Thoracic aorta (tissue), 2 donors: ENCODE results near the gene TBX1. TPM values are rescaled to one million over a fixed set of nuclear protein-coding genes. Genes with fewer than 3 reads are reported as not detected.

Source experiments
- ATAC-seq: fragments of 150-250 bp; one replicate; pipeline ENCODE4 v1.8.0; 2017; ENCODE audit warnings: low read depth; ENCODE audit not compliant: insufficient number of reproducible peaks, low FRiP score
- DNase-seq: peaks from one replicate; pipeline ENCODE4 v3.0.0-alpha.2; 2020; ENCODE audit warnings: low spot score
- H3K27ac ChIP-seq, 2 donors: fragments of 200-600 bp; sonication (generic); 1 replicate in 1 of 2; 2 replicates in 1 of 2; pipeline ENCODE4 v1.5.1; 2016; ENCODE audit warnings: mild to moderate bottlenecking in 2 of 2, moderate library complexity in 2 of 2
- H3K27me3 ChIP-seq: fragments of 200-600 bp; sonication (generic); replicated peaks from 2 replicates; pipeline ENCODE4 v1.6.0; 2016; ENCODE audit warnings: mild to moderate bottlenecking; ENCODE audit not compliant: insufficient read depth
- H3K36me3 ChIP-seq: fragments of 200-600 bp; sonication (generic); one replicate; pipeline ENCODE4 v1.5.1; 2016
- H3K4me1 ChIP-seq, 2 donors: fragments of 200-600 bp; sonication (generic); 1 replicate in 1 of 2; 2 replicates in 1 of 2; pipeline versions ENCODE4 v1.5.1 to v1.6.0; 2016; ENCODE audit warnings: low read depth in 2 of 2, mild to moderate bottlenecking in 1 of 2; ENCODE audit not compliant: control insufficient read depth in 1 of 2
- H3K4me3 ChIP-seq: fragments of 200-600 bp; sonication (generic); 2 replicates; pipeline ENCODE4 v1.5.1; 2016; ENCODE audit warnings: mild to moderate bottlenecking
- H3K9me3 ChIP-seq: fragments of 200-600 bp; sonication (generic); 2 replicates; pipeline ENCODE4 v1.5.1; 2016
- total RNA-seq, 2 donors: library from RNA; depleted of rRNA; stranded (reverse); fragments of >200 nt; gene quantifications; one replicate each; pipeline versions ENCODE4 v1.1.0 to v1.2.3, GENCODE V29; 2016
- TF ChIP-seq, protein P1 (sequence below): fragments of 200-600 bp; sonication (generic); IDR thresholded peaks from one replicate; pipeline ENCODE4 v1.5.1; 2019; ENCODE audit warnings: antibody characterized with exemption

TBX1 gene
- total RNA-seq, 2 donors from 2014 or later, result 2.7 to 8.0 TPM

GRCh38 chr22:19737846-19738663 is 22.5 kb upstream of the TBX1 start:
- TF ChIP-seq, protein P1, sequence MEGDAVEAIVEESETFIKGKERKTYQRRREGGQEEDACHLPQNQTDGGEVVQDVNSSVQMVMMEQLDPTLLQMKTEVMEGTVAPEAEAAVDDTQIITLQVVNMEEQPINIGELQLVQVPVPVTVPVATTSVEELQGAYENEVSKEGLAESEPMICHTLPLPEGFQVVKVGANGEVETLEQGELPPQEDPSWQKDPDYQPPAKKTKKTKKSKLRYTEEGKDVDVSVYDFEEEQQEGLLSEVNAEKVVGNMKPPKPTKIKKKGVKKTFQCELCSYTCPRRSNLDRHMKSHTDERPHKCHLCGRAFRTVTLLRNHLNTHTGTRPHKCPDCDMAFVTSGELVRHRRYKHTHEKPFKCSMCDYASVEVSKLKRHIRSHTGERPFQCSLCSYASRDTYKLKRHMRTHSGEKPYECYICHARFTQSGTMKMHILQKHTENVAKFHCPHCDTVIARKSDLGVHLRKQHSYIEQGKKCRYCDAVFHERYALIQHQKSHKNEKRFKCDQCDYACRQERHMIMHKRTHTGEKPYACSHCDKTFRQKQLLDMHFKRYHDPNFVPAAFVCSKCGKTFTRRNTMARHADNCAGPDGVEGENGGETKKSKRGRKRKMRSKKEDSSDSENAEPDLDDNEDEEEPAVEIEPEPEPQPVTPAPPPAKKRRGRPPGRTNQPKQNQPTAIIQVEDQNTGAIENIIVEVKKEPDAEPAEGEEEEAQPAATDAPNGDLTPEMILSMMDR, result no peak
- H3K27me3 ChIP-seq, result no peaks in the 10 kb centered on the region
- ATAC-seq (no peak), DNase-seq (no peak)
- H3K4me1 ChIP-seq, result no peaks in the 10 kb centered on the region
- no peaks in the 10 kb centered on the region for H3K9me3 ChIP-seq
- no peak overlapping the region for H3K4me3 ChIP-seq
- no peaks in the 10 kb centered on the region for H3K36me3 ChIP-seq
- H3K27ac ChIP-seq, result no peak overlapping the region

- Histone ChIP-seq H3K9me3 (no peaks in the 10 kb centered on the region), H3K4me1 (no peaks in the 10 kb centered on the region), H3K4me3 (no peak overlapping the region), H3K27me3 (no peaks in the 10 kb centered on the region), H3K36me3 (no peaks in the 10 kb centered on the region), H3K27ac (no peak overlapping the region)
- DNase-seq, result no peak
- no peak for ATAC-seq
- TF ChIP-seq, protein P1, result no peak
Measured at GRCh38 chr22:19738664-19739447, 21.7 kb upstream of the TBX1 start.

GRCh38 chr22:19739448-19739895 is 21.1 kb upstream of the TBX1 start:
- Histone ChIP-seq H3K27ac (no peak overlapping the region), H3K9me3 (no peaks in the 10 kb centered on the region), H3K36me3 (no peaks in the 10 kb centered on the region), H3K27me3 (no peaks in the 10 kb centered on the region), H3K4me3 (no peak overlapping the region), H3K4me1 (no peaks in the 10 kb centered on the region)
- TF ChIP-seq, protein P1, result no peak
- ATAC-seq (no peak), DNase-seq (no peak)

GRCh38 chr22:19739911-19740449 is 20.6 kb upstream of the TBX1 start:
- Histone ChIP-seq H3K4me1 (no peaks in the 10 kb centered on the region), H3K36me3 (no peaks in the 10 kb centered on the region), H3K9me3 (no peaks in the 10 kb centered on the region), H3K27ac (no peak overlapping the region), H3K4me3 (no peak overlapping the region), H3K27me3 (no peaks in the 10 kb centered on the region)
- DNase-seq, result no peak
- ATAC-seq, result no peak
- TF ChIP-seq, protein P1, result no peak

- no peak for DNase-seq
- no peak overlapping the region for H3K27ac ChIP-seq
- ATAC-seq, result no peak
- no peak overlapping the region for H3K4me3 ChIP-seq
- no peaks in the 10 kb centered on the region for H3K36me3 ChIP-seq
- H3K9me3 ChIP-seq, result no peaks in the 10 kb centered on the region
- H3K4me1 ChIP-seq, result no peaks in the 10 kb centered on the region
- no peaks in the 10 kb centered on the region for H3K27me3 ChIP-seq
- TF ChIP-seq, protein P1, result no peak
Measured at GRCh38 chr22:19740586-19740985, 20.0 kb upstream of the TBX1 start.
